Measurements from ENCODE around the gene SRCAP.

DNA sequence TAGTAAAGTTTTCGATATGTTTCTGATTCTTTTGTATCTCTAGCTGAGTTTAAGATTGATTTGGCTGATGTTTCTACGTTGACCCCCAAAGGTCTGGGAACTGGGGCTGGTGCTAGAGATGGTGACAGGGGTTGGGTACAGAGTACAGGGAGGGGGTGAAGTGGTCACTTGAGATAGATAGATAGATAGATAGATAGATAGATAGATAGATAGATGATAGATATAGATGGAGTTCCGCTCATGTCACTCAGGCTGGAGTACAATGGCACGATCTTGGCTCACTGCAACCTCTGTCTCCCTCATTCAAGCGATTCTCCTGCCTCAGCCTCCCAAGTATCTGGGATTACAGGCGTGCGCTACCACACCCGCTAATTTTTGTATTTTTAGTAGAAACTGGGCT lies 42.6 kb upstream of the SRCAP start:
- TF ChIP-seq, protein P1, sequence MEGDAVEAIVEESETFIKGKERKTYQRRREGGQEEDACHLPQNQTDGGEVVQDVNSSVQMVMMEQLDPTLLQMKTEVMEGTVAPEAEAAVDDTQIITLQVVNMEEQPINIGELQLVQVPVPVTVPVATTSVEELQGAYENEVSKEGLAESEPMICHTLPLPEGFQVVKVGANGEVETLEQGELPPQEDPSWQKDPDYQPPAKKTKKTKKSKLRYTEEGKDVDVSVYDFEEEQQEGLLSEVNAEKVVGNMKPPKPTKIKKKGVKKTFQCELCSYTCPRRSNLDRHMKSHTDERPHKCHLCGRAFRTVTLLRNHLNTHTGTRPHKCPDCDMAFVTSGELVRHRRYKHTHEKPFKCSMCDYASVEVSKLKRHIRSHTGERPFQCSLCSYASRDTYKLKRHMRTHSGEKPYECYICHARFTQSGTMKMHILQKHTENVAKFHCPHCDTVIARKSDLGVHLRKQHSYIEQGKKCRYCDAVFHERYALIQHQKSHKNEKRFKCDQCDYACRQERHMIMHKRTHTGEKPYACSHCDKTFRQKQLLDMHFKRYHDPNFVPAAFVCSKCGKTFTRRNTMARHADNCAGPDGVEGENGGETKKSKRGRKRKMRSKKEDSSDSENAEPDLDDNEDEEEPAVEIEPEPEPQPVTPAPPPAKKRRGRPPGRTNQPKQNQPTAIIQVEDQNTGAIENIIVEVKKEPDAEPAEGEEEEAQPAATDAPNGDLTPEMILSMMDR (IDR thresholded peaks at IDR 0.05; ENCODE audit: low read length): no peak
- no peak for TF ChIP-seq EZH2 (optimal IDR thresholded peaks at IDR 0.05; ENCODE audit: low read depth, low read length)

All from MM.1S (cell line).